Adipocyte (in vitro differentiated cells): ENCODE data around the gene APBA1.

Experiments used
- DNase-seq: peaks from one replicate; pipeline ENCODE4 v3.0.0-alpha.2; 2015; ENCODE audit warnings: low read depth
- H3K27me3 ChIP-seq: replicated peaks from 2 replicates; pipeline ENCODE4 v1.7.0; 2013; ENCODE audit warnings: mild to moderate bottlenecking, low read length, moderate library complexity; ENCODE audit not compliant: control insufficient read depth, insufficient read depth
- H3K36me3 ChIP-seq: 2 replicates; pipeline ENCODE4 v1.7.0; 2013; ENCODE audit warnings: low read length, mild to moderate bottlenecking, moderate library complexity; ENCODE audit not compliant: control insufficient read depth, insufficient read depth, severe bottlenecking
- H3K4me1 ChIP-seq: 2 replicates; pipeline ENCODE4 v1.7.0; 2013; ENCODE audit warnings: mild to moderate bottlenecking, low read length, moderate library complexity; ENCODE audit not compliant: control insufficient read depth, insufficient read depth
- H3K4me3 ChIP-seq: 2 replicates; pipeline ENCODE4 v1.7.0; 2013; ENCODE audit warnings: mild to moderate bottlenecking, low read length, moderate library complexity
- H3K9ac ChIP-seq: 2 replicates; pipeline ENCODE4 v1.7.0; 2013; ENCODE audit warnings: mild to moderate bottlenecking, low read length, moderate library complexity
- H3K9me3 ChIP-seq: 2 replicates; pipeline ENCODE4 v1.7.0; 2013; ENCODE audit warnings: mild to moderate bottlenecking, low read length, moderate library complexity; ENCODE audit not compliant: control insufficient read depth

The APBA1 gene

GRCh38 chr9:69471433-69471832, 200.7 kb downstream of the APBA1 start:
- no peak overlapping the region for H3K4me3 ChIP-seq
- H3K36me3 ChIP-seq: no peaks in the 10 kb centered on the region
- no peak overlapping the region for H3K9ac ChIP-seq
- H3K27me3 ChIP-seq: no peaks in the 10 kb centered on the region
- peaks cover 5% of the 10 kb centered on the region for H3K4me1 ChIP-seq
- DNase-seq: peak; percentile 11
- no peaks in the 10 kb centered on the region for H3K9me3 ChIP-seq

- peaks cover 12% of the 10 kb centered on the region for H3K4me1 ChIP-seq
- no peak overlapping the region for H3K9ac ChIP-seq
These were observed 201.8 kb downstream of the APBA1 start for GRCh38 chr9:69470186-69470977.

GRCh38 chr9:69469136-69469535, 203.0 kb downstream of the APBA1 start:
- Histone ChIP-seq H3K9ac (no peak overlapping the region), H3K4me3 (no peak overlapping the region), H3K27me3 (no peaks in the 10 kb centered on the region), H3K36me3 (no peaks in the 10 kb centered on the region), H3K4me1 (peaks cover 17% of the 10 kb centered on the region), H3K9me3 (no peaks in the 10 kb centered on the region)
- no peak for DNase-seq

More at GRCh38 chr9:69470186-69470977, 201.8 kb downstream of the APBA1 start:
- Histone ChIP-seq H3K27me3 (no peaks in the 10 kb centered on the region), H3K9me3 (no peaks in the 10 kb centered on the region), H3K4me3 (no peak overlapping the region), H3K36me3 (no peaks in the 10 kb centered on the region)
- DNase-seq: no peak

GRCh38 chr9:69468380-69468779, 203.8 kb downstream of the APBA1 start:
- Histone ChIP-seq H3K27me3 (no peaks in the 10 kb centered on the region), H3K36me3 (no peaks in the 10 kb centered on the region), H3K4me3 (no peak overlapping the region), H3K9me3 (no peaks in the 10 kb centered on the region), H3K9ac (no peak overlapping the region), H3K4me1 (peaks cover 17% of the 10 kb centered on the region)
- no peak for DNase-seq

GRCh38 chr9:69466151-69466550, 206.0 kb downstream of the APBA1 start:
- Histone ChIP-seq H3K4me1 (peaks cover 12% of the 10 kb centered on the region), H3K27me3 (no peaks in the 10 kb centered on the region), H3K4me3 (no peak overlapping the region), H3K9me3 (no peaks in the 10 kb centered on the region), H3K9ac (no peak overlapping the region), H3K36me3 (no peaks in the 10 kb centered on the region)
- DNase-seq: peak; percentile 4

GRCh38 chr9:69465473-69465872, 206.7 kb downstream of the APBA1 start:
- Histone ChIP-seq H3K36me3 (no peaks in the 10 kb centered on the region), H3K9me3 (no peaks in the 10 kb centered on the region), H3K27me3 (no peaks in the 10 kb centered on the region), H3K4me1 (peaks cover 12% of the 10 kb centered on the region), H3K9ac (no peak overlapping the region), H3K4me3 (no peak overlapping the region)
- no peak for DNase-seq

GRCh38 chr9:69463497-69464068, 208.6 kb downstream of the APBA1 start:
- H3K9me3 ChIP-seq: no peaks in the 10 kb centered on the region
- H3K36me3 ChIP-seq: no peaks in the 10 kb centered on the region
- no peak overlapping the region for H3K4me3 ChIP-seq
- DNase-seq: no peak
- H3K4me1 ChIP-seq: peaks cover 12% of the 10 kb centered on the region
- no peak overlapping the region for H3K9ac ChIP-seq
- H3K27me3 ChIP-seq: no peaks in the 10 kb centered on the region

GRCh38 chr9:69462394-69462793, 209.8 kb downstream of the APBA1 start:
- Histone ChIP-seq H3K27me3 (no peaks in the 10 kb centered on the region), H3K4me3 (no peak overlapping the region), H3K36me3 (no peaks in the 10 kb centered on the region), H3K9me3 (no peaks in the 10 kb centered on the region), H3K4me1 (peaks cover 12% of the 10 kb centered on the region), H3K9ac (no peak overlapping the region)
- DNase-seq: no peak

- Histone ChIP-seq H3K9ac (no peak overlapping the region), H3K27me3 (no peaks in the 10 kb centered on the region), H3K4me1 (peaks cover 12% of the 10 kb centered on the region), H3K9me3 (no peaks in the 10 kb centered on the region), H3K36me3 (no peaks in the 10 kb centered on the region), H3K4me3 (no peak overlapping the region)
- DNase-seq: no peak
These were observed 210.9 kb downstream of the APBA1 start for GRCh38 chr9:69461103-69461887.

GRCh38 chr9:69460012-69460411, 212.2 kb downstream of the APBA1 start:
- Histone ChIP-seq H3K27me3 (no peaks in the 10 kb centered on the region), H3K36me3 (no peaks in the 10 kb centered on the region), H3K9me3 (no peaks in the 10 kb centered on the region), H3K4me1 (peaks cover 1% of the 10 kb centered on the region), H3K9ac (no peak overlapping the region), H3K4me3 (no peak overlapping the region)
- no peak for DNase-seq

- no peak for DNase-seq
- Histone ChIP-seq H3K9ac (no peak overlapping the region), H3K9me3 (no peaks in the 10 kb centered on the region), H3K4me3 (no peak overlapping the region), H3K36me3 (no peaks in the 10 kb centered on the region), H3K27me3 (no peaks in the 10 kb centered on the region), H3K4me1 (no peaks in the 10 kb centered on the region)
These were observed 214.0 kb downstream of the APBA1 start for GRCh38 chr9:69458176-69458575.
